ENCODE data around the gene ABCD1.
"Not testable (repeated sequence)": the region's sequence is repeated elsewhere in the genome, so short reads cannot be mapped to it uniquely, and the experiment has no call there.

ABCD1 gene

DNA sequence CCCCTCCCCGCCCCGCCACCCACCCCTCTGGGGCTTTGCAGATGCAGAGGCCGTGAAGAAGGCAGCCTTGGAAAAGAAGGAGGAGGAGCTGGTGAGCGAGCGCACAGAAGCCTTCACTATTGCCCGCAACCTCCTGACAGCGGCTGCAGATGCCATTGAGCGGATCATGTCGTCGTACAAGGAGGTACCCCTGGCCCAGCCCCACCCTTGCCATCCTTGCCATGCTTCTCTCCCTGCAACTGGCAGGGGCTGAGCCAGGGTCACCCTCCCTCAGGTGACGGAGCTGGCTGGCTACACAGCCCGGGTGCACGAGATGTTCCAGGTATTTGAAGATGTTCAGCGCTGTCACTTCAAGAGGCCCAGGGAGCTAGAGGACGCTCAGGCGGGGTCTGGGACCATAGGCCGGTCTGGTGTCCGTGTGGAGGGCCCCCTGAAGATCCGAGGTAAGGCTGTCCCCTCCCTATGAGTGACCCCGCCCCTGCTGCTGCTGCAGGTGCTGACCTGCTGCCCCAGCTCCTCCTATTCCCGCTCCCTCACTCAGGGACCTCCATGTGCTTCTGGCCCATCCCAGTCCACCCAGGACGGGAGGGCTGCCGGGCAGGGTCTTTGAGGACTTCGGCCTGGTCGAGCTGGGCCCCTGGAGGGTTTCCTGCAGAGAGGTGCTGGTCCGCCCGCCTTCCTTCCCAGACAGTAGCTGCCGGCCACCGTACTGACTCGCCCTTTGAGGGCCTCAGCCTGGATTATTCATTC, 11.6 kb downstream of the ABCD1 start:
- FAIRE-seq = no peak

DNA sequence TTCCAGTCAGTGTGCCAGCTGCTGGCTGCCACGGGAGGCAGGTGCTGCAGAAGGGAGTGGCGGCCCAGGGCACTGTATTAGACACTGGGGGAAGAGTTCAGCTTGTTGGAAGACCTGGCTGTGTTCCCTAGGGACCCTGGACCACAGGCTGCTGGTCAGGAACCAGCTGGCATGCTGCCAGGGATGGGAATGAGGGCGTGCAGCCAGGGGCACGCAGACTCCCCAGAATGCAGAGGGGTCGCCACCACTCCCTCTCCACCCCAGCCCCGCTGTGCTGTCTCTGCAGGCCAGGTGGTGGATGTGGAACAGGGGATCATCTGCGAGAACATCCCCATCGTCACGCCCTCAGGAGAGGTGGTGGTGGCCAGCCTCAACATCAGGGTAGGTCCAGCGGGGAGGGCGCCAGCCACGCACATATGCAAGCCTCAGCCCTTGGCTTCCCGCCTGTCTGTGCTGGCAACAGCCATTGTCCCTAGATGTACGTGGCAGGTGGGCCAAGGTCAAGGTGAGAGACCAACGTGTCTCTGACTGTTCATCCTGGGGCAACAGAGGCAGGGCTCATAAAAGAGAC, 12.3 kb downstream of the ABCD1 start:
- FAIRE-seq = no peak

DNA sequence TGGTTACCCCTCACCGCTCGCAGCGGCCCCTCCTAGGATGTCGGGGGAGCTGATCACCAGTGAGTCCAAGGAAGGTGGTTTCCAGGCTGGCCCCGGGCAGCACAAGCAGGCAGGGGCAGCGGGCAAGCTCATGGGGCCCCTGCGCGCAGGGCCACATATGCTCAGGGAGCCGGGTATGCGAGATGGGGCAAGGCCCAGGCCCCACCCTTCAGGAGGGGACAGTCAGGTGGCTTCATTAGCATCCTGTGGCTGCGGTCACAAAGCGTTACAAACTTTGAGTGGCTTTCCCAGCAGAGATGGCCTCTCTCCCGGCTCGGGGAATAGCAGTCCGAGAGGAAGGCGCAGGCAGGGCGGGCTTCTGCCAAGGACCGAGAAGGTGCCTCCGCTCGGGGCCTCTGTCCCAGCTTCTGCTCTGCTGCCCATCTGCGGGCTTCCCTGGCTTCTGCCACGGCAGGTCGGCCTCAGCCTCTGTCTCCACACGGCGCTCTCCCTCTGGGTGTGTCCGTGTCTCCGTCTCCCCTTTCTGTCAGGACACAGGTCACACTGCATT, 13.5 kb downstream of the ABCD1 start:
- FAIRE-seq = no peak

DNA sequence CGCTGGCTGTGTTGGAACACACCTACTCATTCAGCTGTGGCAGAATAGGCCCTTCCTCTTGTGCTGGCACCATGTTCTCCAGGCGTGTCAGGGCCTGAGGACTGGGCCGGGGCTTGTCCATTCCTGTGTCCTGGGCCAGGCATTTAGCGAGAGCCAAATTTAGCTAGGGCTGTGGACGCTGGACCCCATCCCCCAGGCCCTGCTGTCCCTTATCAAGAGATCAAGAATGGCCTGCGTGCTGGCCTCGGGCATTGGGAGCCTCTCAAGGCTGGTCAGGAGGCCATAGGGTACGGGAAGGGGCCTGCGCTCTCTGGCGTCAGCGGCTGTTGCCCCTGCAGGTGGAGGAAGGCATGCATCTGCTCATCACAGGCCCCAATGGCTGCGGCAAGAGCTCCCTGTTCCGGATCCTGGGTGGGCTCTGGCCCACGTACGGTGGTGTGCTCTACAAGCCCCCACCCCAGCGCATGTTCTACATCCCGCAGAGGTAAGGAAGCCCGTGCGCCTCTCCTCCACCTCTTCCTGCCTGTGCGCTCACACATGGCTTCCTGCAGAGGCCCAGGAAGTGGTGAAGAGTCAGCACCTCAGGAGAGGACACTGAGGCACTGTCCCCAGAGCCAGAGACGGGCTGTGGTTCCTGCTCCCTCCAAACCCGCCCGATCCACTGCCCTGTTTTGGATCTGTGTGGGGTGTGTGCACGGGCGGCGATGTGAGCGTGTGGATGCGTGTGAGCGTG, 15.3 kb downstream of the ABCD1 start:
- FAIRE-seq = no peak

DNA sequence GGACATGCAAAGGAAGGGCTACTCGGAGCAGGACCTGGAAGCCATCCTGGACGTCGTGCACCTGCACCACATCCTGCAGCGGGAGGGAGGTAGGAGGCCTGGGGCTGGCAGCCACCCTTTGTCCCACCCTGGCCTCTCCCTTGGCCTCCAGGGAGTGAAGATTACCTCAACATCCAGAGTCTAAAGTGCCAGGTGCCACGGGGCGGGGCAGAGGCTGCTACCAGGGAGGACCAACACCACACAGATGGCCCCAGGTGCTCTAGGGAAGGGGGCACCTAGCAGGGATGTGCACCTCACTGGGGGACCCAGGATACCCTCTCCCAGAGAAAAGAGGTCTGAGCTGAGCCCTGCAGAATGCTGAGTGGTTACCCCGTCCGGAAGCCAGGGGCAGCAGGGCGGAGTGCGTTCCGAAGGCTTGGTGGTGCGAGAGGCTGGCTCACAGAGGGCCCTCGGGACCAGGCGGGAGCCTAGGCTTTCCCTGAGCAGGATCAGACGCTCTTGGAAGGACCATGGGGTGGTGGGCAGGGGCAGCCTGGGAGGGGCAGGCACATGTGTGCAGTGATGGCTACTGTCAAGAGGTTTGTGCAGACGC, 16.1 kb downstream of the ABCD1 start:
- FAIRE-seq = no peak

DNA sequence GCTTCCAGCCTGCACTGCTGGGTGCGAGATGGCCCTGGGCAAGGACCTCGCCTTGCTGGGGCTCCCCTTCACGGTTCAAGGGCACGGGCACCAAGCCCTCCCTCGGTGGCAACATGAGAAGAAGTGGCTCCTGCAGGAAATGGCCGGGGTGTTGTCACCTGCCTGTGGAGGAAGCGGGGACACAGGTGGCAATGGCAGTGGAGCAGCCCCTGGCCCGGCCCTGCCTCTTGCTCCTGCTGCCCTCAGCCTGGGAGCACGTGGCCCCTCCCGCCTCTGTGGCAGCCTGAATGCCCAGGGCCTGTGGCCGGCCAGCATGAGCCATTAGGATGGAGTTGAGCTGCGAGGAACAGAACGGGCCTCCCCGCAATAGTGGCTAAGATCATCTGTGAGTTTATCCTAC, 16.8 kb downstream of the ABCD1 start:
- FAIRE-seq = no peak

DNA sequence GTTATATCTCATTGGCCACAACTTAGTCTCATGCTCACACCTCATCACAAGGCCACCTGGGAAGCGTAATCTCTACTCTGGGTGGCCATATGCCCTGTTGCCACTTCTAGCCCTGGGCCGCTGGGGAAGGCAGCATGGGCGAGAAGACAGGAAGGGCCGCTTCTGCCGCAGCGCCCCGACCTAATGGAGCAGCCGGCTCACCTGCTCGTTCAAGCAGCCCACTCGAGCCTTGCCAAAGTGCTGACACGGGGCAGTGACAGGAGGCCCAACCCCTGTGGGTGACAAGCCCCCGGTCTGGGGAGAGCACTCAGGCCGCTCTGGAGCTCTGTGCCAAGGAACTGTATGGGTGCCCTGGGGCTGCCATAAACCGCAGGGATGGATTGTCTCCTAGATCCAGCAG, 17.5 kb downstream of the ABCD1 start:
- FAIRE-seq = not testable (repeated sequence)

DNA sequence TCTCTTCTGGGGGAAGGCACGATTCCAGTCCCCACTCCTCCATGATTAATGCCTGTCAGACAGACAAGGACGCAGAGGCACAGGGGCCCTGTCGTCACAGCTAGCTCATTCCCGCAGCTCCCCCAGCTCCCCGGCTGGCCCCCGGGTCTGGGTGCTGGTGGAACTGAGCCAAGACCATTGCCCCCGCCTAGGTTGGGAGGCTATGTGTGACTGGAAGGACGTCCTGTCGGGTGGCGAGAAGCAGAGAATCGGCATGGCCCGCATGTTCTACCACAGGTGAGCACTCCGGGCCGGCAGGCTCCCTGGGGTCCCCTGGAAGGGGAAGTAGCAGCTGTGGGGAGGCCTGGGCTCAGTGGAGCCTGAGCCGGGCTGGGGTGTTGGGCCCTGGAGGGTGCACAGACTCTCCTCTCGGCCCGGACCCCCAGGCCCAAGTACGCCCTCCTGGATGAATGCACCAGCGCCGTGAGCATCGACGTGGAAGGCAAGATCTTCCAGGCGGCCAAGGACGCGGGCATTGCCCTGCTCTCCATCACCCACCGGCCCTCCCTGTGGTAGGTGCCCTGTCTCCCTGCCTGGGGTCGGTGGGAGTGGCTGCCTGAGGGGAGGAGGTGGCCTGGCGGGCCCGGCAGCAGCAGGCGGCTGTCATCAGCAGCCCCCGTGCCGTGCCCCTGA, 18.3 kb downstream of the ABCD1 start:
- not testable (repeated sequence) for FAIRE-seq

DNA sequence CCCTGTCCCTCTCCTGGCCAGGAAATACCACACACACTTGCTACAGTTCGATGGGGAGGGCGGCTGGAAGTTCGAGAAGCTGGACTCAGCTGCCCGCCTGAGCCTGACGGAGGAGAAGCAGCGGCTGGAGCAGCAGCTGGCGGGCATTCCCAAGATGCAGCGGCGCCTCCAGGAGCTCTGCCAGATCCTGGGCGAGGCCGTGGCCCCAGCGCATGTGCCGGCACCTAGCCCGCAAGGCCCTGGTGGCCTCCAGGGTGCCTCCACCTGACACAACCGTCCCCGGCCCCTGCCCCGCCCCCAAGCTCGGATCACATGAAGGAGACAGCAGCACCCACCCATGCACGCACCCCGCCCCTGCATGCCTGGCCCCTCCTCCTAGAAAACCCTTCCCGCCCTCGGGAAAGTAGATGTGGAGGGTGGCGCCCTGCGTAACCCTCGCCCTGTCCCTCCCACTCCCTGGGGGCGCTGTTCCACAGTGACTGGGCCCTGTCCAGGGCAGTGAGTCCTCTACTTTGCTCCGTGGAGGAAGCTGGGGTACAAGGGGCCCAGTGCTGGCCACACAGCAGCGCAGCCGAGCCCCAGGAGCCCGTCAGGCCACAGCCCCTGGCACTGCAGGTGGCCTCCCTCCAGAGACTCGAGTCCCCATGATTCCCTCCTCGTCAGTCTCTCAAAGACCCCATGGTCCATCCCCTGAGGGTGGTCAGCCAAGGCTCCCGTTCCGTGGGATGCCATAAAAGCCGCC, 19.0 kb downstream of the ABCD1 start:
- FAIRE-seq = not testable (repeated sequence)

DNA sequence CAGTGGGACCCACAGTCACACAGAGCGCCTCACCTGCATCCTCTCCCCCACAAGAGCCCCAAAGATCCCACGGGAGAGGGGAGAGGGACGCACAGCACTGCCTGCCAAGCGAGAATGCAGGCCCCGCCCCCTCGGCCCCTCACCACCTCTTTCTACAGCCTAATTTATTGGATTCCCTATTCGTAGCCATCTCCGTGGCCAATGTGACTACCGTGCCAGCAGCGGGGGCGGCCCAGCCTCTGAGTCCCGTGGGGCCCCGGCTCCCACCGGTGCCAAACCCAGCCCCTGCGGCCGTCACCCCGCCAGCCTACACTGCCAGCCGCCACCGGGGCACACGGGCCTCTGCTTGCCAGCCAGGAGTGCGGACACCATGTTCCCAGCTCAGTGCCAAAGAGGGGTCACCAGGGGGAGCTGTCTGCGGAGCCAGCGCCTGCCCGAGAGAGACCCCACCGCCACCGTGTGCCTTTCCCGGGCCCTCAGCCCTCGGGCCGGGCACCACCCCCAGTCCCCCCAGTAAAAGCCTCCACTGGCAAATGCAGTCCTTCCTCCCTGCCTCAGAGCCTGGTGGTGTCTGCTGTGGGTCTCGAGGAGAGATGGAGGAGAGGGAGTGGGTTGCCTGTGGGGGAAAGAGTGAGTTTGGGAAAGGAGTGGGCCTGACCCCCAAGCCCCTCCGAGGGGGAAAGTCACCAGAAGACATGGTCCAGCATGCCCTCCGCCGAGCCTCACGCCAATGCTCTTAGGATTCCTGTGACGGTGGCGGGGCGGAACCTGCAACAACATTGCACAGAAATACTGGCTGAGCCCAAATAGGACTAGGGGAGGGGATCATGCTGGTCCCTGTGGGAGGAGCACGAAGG, 19.8 kb downstream of the ABCD1 start:
- no peak for FAIRE-seq

DNA sequence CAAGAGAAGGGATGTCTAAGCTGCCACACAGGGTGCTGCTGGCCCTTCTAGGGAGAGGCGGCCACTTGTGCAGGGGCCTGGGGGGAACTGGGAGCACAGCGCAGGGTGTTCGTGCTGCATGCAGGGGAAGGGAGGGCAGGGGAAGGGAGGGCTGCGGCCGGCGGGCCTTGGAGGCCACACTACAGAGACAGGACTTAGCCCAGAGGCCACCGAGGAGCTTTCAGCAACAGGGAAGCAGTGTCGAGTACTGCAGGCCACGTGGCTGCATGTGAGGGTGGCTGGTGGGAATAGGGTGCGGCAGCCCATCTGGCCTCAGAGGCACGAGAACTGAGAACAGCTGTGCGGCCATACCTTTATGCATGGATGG, 20.4 kb downstream of the ABCD1 start:
- FAIRE-seq = not testable (repeated sequence)

DNA sequence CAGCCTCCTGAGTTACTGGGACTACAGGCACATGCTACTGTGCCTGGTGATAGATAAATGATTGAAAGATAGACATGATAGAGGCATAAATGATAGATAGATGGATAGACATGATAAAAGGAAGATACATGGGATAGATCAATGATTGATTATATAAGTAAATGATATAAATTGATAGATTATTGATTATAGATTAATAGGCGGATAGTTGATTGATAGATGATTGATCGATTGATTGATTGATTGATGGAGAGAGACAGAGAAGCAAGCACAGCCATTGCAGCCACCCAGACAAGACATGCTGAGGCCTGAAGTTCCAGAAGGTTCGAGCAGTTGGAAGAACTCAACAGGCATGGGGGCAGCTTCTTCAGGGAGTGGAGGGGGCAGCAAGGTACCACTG, 21.7 kb downstream of the ABCD1 start:
- FAIRE-seq = no peak

DNA sequence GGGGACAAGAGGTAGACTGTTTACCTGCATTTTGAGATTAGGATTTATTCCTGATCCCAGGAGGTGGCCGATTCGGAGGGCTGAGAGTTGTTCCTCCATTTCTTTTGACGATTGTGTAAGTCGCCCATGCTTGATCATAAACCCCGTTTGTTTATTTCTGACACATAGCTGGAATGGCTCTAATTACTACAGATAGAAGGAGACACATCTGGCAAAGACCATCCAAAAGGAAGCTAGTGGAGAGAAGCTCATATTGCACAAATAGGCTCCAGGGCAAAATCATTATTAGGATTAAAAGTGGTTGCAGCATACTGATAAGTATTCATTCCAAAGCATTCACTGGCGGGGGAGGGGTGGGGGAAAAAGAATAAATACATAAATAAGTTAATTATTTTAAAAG, 22.3 kb downstream of the ABCD1 start:
- FAIRE-seq = not testable (repeated sequence)

DNA sequence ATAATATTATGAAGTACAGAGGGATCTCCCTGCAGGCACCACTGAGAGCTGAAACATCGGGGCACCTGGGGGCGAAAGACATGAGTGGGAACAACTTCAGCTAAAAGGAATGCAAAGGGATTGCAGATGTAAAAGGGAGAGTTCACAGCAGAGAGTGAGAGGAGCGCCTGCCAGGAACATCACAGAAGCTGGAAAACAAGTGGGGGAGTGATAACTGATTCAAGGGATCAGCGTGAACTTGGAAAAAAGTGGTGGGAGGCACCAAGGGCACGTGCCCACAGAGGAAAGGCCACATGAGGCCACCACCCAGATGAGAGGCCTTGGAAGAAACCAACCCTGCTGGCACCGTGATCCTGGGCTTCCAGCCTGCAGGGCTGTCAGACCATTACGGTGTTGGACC, 24.4 kb downstream of the ABCD1 start:
- FAIRE-seq = not testable (repeated sequence)

DNA sequence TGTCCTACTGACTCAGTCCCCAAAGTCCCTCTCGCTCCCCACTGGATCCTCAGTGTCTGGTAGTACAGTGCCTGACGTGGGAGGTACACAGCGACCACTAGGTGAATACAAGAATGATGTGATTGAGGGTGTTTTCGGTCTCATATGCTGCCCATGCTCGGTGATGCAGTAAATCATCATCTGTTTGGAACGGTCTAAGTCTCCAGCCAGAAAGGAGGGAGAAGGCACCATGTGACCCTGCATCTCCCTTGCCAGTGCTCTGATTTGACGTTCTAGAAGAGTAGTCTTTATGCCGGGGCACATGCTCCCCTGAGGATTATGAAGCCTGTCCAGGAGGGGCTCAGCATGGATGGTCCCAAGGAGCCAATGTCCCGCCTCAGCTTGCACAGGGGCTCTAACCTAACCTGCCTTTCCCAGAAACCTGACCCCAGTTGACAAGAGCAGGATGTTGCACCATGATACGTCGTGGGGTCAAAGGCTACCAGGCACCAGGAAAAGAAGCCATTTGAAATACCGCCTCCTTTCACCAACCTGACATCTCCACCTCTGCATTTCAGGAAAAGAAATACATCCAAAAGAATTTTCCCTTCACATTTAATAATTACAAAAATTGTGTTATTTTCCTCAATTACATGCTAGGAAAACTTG, 25.6 kb downstream of the ABCD1 start:
- FAIRE-seq = no peak

DNA sequence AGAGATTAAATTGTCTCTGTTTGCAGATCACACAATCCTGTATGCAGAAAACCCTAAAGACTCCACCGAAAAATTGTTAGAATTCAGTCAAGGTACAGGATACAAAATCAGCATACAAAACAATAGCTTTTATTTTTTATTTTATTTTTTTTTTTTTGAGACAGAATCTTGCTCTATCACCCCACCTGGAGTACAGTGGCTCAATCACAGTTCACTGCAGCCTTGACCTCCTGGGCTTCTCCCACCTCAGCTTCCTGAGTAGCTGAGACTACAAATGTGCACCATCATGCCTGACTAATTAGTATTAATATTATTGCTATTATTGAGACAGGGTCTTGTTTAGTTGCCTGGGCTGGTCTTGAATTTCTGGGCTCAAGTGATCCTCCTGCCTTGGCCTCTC, 30.5 kb downstream of the ABCD1 start:
- no peak for FAIRE-seq

DNA sequence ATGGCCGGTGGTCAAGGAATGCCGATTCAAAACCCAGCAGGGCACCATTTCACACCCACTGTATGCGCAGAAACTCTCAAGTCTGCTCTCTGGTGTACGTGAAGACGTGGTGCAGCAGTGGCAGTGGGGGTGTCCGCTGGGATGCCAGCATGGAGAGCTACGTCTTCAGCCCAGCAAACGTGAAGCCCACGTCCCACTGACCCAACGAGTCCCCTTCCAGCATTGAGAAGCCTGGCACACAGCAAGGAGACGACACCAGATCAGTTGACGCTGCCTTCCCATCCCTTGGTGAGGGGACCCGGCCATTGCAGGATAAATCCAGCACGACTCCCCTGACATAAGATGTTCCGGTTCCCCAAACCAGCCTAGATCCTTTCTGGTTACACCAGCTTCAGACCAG, 37.2 kb downstream of the ABCD1 start:
- no peak for FAIRE-seq

DNA sequence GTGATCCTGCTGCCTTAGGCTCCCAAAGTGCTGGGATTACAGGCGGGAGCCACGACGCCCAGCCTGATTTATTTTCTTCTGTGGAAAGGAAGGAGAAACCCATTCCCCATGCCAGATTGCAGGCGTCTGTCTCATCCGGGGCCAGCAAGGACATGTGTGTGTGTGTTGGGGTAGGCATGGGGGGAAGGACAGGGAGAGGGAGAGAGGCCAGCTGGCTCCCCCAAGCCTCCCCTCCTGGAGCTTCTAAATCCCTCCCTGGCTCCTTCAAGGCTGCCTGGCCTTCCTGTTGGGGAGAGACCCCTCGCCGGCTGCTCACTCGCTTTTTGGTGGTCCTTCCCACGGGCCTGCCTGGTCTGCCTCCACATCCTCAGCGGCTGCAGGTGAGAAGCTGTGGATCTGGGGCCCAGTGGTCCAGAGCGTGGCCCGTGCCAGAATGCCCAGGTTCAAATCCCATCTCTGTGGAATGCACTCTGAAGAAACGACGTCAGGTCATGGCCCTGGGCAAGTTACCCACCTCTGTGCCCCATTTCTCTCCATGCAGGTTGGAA, 38.0 kb downstream of the ABCD1 start:
- FAIRE-seq = no peak

DNA sequence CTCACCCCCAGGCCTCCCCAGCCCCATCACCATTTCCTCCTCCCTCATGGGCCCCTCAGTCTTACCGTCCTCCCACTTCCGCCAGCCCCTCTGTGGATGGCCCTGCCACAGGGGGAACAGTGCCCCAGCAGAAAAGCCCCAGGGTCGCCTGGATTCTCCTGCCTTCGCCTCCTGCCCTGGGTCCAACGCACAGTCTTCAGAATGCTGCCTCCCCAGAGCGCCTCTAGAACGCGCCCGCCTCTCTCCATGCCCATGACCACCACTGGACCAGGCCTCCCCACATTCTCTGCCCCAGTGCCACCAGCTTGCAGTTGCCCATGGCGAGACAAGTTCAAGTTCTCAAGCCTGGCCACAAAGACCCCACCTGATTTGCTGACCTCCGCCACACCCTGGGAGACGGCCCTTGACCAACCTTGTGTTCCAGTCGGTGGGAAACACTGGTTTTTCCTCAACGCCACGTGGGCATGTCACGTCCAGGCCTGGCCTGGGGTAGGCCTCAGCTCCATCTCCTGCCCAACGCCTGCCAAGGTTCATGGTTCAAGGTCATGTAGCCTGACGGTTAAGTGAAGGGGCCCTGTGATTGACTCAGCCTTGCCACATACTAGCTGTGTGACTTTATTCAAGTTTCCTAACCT, 38.8 kb downstream of the ABCD1 start:
- FAIRE-seq = no peak
